ENCODE measurements around the gene VSIR.
A peak's percentile ranks its signal among the peaks of the same experiment; 100 is the strongest.

The VSIR gene

DNA sequence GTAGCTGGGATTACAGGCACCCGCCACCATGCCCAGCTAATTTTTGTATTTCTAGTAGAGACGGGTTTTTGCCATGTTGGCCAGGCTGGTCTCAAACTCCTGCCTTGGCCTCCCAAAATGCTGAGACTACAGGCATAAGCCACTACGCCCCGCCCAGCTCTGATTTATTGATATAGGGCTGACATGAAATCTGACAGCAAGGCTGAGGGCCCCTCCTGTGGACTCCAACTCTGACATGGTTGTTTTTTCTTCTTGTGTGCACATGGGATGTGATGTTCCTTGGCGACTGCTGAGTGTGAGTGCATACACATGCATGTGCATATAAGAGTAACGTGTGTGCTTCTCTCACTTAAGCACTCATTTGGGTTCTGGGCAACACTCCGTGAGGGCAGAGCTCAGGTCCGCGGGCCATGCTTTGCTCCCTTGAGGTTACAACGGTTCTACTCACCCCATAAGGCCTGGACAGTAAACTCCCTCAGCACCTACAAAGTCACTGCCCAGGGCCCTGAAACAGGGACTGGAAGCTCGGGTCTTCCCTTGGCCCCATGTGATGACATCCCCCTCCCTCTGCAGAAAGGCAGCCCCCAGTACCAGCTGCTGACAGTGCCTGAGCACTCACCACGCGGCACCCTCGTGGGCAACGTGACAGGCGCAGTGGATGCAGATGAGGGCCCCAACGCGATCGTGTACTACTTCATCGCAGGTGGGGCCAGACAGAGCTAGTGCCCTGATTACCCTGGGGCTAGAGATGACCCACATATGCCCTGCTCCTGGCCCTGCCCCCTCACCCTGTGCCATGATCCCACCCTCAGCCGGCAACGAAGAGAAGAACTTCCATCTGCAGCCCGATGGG lies 33.6 kb upstream of the VSIR start:
- DNase-seq, result no peak

DNA sequence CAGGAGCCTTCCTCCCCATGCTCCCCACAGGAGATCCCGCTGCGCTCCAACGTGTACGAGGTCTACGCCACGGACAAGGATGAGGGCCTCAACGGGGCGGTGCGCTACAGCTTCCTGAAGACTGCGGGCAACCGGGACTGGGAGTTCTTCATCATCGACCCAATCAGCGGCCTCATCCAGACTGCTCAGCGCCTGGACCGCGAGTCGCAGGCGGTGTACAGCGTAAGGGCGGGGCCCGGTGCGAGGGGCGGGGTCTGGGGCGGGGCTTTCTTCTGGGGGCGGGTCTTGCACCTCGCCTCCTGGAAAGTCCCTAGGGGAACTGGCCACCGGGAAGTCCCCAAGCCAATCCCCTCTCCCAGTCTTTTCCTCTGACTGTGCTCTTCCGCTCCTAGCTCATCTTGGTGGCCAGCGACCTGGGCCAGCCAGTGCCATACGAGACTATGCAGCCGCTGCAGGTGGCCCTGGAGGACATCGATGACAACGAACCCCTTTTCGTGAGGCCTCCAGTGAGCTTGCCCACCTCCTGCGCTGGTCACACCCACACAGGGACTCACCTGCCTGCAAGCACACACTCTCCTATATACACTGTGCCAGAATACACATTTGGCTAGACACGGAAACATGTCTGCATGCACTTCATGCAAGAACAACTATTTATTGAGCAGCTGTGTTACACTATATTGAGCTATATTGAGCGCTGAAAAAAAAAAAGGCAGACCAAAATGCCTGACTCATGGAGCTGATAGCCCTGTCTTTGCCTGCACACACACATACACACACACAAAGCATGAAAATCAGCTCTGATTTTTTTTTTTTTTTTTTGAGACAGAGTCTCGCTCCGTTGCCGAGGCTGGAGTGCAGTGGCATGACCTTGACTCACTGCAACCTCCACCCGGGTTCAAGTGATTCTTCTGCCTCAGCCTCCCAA lies 32.7 kb upstream of the VSIR start:
- DNase-seq, result no peak

DNA sequence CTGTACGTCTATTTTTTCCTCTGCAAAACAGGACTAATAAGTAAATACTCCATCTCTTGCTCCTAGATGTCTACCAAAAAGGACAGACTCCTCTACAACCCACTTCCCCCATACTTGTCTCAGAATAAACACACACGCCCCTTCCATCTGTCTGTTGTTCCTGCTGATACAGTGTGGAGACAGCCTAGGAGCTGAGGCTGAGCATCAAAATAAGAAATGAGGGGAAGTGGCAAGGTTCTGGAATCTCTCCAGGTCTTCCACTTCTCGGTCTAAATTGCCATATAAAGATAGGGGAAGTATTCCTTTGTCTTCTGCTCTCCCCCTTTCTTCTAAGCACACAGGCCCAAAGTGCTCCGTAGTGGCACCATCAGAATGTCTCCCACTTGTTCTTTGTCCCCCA lies 30.8 kb upstream of the VSIR start:
- DNase-seq, result no peak

DNA sequence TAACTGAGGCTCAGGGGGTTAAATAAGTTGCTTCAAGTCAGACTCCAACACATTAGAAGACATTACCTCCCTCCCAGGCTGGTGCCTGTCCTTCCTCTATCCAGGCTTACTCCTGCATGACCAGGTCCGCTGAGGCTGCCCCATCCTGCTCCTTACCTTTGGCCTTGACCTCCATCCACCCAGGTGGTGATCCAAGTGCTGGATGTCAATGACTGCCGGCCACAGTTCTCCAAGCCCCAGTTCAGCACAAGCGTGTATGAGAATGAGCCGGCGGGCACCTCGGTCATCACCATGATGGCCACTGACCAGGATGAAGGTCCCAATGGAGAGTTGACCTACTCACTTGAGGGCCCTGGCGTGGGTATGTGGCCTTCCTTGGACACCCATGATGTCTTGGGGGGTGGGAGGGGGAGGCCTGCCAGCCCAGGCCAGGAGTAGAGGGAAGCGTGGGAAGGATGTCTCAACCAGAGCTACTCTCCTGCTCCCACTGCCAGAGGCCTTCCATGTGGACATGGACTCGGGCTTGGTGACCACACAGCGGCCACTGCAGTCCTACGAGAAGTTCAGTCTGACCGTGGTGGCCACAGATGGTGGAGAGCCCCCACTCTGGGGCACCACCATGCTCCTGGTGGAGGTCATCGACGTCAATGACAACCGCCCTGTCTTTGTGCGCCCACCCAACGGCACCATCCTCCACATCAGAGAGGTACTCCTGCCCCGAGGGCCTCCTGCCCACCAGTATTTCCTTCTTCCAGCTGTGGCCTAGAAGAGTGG lies 29.6 kb upstream of the VSIR start:
- no peak for DNase-seq

DNA sequence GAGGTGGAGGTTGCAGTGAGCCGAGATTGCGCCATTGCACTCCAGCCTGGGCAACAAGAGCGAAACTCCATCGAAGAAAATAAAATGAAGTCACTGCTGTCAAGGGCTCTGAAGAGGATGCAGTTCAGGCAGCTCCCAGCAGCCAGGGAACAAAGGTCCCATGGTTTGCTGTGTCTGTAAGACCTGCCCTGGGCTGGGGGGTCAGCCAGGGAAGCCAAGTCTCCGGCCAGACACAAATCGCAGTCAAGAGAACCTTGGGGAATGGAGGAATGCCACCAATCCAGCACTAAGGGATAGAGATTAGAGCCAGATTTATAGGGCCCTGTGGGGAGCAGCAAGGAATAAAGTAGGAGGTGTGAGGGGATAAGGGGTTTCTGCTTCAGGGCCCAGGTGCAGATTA lies 28.9 kb upstream of the VSIR start:
- DNase-seq, result no peak

DNA sequence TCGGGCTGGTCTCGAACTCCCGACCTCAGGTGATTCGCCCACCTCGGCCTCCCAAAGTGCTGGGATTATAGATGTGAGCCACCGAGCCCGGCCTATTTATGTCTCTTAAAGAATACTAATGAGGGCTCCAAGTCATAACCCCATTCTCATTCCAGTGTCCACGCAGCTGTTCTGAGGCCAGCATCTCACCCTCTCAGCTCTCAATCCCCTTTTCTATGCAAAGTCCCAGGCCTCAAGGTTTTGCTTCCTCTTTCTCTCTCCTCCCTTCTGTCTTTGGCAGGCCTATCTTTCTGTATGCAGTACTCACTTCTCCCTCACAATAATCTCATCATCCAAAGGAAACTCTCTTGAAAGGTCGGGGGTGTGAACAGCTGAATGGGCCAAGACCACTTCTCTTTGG lies 28.0 kb upstream of the VSIR start:
- DNase-seq, result peak; percentile 81

DNA sequence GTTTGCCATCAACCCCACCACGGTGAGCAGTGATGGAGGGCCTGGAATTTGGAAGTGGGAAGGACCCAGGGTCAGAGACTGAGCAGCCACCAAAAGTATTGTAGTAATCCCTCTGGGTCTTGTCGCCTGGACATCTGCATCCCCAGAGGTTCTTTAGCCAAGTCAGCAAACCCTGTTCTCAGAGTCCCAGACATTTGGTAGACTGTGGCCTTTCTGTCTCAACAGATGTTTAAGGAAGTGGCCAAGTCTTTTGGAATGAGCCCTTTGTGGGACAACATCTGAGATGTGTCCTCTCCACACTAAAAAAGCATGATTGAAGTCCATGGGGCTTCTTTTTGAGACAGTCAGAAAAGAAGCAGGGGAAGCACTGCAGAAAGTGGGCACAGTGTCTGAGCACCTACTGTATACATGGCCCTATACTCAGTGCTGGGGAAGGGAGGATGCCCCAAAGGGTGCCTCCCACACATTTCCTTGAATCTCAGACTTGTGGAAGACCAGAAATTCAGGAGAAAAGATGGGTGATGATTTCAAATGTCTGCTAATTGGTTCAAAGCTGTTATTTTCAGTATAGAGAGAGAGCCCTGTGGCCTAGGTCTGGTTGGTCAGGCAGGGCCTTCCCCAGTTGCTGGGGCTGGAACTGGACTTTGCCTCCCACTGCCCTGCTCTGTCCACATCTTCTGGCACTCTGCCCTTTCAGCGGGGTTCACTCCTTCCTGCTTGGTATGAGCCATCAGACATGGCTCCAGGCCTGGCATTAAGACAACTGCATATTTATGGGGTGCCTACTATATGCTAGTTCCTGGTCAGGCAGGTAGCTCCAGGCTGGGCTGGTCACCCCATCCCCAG lies 26.5 kb upstream of the VSIR start:
- no peak for DNase-seq

DNA sequence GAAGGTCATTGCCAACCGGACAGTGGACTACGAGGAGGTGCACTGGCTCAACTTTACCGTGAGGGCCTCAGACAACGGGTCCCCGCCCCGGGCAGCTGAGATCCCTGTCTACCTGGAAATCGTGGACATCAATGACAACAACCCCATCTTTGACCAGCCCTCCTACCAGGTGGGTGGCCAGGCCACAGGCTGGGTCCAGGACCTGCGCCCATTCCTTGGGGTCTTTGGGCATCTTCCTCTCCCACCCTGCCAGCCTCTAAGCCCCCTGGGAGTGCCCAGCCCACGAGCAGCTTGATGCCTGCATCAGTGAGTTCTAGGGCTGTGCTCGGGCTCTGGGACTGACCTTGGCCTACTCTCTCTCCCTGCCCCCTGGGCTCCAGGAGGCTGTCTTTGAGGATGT lies 25.8 kb upstream of the VSIR start:
- no peak for DNase-seq

DNA sequence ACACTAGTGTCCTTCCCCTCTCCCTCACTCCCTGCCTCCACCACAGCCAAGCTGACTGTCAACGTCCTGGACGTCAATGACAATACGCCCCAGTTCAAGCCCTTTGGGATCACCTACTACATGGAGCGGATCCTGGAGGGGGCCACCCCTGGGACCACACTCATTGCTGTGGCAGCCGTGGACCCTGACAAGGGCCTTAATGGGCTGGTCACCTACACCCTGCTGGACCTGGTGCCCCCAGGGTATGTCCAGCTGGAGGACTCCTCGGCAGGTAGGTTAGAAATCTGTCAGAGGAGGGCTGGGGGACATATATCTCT lies 24.9 kb upstream of the VSIR start:
- DNase-seq, result no peak

DNA sequence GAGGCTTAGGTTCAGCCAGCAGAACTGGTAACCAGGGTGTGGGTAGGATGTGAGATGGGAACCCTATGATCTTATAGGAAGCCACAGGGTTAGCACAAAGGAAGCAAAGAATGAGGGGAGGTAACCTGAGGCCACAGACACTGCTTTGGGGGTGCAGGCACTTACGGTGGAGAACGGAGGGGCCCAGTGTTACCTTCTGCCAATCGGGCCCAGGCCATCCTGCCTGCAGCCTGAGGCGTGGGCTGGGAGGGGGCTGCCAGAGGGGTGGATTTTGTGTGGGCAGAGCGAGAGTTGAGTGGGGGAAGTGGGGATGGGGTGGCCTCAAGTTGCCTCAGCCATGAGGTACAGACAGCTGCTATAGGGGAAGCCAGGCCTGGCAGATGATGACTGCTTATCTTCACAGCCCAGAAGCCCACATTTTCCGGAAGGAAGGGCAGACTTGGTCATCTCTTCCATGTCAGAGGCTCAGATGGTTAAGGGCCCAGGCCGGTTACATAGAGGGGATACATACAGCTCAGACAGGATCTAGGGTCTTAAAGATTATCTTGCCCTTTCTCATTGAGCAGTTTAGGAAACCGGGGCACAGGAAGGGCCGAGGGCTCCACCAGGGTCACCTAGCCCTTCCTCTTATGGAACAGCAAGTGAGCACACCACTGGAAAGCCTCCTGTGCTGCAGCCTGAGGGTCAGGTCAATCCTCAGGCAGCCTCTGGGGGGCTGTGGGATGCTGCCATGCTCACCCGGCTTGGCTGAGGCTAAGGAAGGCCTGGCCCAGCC lies 24.4 kb upstream of the VSIR start:
- no peak for DNase-seq

DNA sequence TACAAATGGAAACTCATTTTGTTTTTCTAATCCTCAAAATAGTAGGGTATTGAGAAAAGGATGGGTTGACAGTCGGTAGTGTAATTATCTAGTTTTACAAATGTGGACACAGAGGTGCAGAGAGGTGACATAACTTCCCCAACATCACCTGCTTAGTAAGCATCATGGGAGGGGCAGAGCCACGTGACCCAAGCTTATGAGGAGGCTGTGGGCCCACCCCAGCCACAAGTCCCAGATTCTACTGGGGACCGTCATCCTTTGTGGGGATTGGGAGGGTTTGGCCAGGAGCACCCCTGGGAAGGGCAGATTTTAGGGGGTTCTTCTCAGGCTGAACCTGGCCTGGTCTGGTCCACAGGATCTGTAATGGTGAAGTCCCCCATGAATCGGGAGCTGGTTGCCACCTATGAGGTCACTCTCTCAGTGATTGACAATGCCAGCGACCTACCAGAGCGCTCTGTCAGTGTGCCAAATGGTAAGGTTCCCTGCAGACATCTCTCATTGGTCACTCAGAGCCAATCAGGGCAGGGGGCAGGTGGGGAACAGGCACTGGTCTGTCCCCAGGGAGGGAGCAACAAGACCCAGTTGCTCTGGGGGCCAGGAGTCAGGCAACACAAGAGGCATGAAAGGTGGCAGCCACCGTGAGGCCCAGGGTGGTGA lies 23.6 kb upstream of the VSIR start:
- no peak for DNase-seq

DNA sequence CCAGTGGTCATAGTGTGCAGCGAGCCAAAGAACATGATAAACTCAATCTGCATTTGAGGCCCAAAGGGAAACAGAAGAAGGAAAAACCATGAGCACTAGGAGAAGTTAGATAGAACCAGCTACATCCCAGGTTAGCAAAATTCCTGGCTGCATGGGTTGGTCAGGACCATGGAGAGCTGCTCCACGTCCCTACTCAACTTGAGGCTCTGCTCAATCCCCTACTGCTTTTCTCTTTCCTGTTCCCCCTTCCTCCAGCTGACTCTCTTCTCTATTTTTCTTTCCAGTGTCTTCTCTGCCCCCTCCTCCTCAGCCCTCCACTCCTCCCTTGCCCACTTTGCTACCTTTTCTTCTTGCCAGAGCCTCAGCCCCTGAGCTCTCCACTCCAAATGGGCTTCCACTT lies 21.9 kb upstream of the VSIR start:
- DNase-seq, result peak; percentile 46

DNA sequence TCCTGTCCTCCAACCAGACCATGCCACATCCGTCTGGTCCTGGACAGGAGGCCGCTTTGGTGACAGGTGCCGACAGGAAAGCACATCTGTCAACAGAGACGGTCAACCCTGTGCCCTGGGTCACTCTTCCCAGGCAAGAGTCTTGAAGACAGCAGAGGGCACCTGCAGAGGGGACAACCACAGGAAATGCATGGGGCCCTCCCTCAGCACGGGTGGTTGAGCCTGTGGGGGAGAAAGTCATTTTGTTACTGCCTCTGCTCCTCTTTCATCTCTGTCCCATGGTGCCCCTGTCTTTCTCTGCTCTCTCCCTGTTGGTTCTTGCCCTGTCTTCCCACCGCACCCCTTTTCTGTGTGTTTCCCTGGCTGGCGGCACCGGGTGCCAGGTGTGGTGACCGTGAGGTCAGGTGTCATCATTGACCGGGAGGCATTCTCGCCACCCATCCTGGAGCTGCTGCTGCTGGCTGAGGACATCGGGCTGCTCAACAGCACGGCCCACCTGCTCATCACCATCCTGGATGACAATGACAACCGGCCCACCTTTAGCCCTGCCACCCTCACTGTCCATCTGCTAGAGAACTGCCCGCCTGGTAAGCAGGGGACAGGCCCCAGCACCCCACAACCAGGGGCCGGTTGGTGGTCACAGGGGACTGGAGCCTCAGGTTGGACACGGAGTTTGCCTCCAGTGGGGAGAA lies 17.6 kb upstream of the VSIR start:
- no peak for DNase-seq

DNA sequence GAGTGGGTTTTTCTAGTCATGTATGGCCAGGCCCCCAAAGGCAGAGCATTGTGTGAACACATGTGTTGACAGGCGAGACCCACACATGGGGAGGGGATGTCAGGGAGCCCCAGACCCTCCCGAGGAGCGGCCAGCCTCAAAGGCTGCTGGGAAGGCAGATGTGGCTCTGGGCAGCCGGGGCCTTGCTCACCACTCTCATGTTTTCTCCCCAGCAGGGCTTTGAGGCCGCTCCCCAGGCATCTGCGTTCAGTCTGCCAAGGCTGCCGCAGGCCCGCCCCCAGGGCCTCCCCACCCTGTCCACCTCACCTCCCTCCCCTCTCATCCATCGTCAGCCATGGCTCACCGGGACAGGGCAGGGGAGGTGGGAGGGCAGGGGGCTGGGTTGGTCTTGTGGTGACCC lies 16.6 kb upstream of the VSIR start:
- no peak for DNase-seq

DNA sequence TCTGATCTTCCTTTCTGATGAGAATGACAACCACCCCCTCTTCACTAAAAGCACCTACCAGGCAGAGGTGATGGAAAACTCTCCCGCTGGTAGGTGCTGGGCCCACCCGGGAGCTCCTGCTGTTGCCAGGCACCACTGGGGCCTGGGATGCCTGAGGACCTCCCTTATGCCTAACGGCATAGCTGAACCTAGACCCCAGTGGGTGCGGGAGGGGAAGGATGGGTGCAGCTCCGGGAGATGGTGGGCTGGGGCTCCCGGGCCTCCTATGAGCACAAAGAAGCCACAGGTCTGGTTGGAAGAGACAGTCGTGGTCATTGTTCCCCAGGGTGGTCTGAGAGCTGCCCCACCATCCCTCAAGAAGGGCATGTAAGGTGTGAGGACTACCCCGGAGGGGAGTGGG lies 15.6 kb upstream of the VSIR start:
- no peak for DNase-seq

DNA sequence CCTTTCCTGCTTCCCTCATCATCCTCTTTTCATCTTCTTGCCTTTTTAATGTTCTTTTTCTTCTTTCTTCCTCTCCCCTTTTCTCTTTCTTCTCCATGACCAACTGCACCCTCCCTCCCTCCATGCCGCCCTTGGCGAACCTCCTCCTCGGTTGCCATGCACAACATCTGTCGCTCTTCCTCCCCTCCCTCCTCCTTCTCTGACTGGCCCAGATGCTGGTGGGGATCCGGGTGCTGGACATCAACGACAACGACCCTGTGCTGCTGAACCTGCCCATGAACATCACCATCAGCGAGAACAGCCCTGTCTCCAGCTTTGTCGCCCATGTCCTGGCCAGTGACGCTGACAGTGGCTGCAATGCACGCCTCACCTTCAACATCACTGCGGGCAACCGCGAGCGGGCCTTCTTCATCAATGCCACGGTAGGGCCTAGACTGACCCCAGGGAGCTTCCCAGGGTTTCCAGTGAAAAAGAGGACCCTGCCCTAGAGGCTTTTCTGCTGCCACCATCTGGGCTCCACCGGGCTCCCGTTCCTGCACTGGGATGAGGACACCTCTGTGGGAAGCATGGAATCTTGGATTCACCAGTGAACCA lies 11.5 kb upstream of the VSIR start:
- no peak for DNase-seq

DNA sequence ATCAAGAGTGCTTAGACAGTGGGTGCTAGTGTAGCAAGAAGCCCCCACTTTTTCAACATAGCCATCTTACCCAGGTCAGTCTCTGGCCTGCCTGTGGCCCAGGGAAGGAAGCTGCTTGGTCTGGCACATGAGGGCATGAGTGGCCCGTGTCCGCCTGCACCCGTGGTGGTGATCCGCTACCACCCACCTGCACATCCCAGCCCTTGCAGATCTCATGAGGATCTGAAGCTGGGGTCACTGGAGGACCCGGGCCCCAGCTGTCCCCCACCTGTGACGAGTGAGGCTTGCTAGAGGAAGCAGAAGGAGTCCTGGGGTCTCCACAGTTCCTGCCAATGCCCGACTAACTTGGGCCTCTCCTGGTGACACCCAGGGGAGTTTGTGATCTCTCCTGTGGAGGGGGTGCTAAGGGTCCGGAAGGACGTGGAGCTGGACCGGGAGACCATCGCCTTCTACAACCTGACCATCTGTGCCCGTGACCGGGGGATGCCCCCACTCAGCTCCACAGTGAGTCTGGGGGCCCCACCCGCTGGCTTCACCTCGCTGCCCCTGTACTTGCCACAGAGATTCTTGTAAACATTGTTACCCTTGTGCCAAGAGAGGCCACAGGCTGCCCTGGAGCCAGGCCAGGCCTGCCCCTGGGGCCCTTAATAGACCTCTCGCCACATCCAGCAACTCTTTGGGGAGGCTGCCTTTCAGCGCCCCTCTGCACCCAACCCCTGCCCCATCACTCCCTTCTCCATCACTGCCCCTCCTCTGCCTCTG lies 10.8 kb upstream of the VSIR start:
- DNase-seq, result no peak

DNA sequence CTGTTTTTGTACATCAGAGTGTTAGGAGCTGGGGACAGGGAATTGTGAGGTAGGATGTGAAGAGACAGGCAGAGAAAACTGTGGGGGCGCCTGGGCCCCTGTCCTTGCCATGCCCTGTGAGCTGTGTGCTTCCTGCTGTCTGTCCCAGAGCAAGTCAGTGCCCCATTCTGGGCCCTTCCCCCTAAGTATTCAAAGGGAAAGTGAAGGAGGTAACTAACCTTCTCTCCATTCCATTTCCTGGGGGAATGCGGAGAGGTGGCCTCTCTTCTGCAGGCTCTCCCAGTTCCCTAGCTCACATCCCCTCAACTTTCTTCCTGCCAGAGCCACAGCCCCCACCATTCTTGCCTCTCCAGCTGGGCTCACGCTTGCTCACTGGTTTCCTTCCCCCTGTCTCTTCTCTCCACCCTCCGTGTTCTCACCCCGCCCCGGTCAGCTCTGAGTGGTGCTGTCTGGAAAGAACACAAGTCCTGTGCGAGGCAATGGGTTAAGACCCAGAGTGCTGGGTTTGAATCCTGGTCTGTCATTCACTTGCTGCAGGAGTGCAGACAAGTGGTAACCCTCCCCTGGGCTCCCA lies 9.7 kb upstream of the VSIR start:
- no peak for DNase-seq
